ENCODE data around the gene TARS2. TPM values are rescaled to one million over a fixed set of nuclear protein-coding genes. Genes with fewer than 3 reads are reported as not detected.

The TARS2 gene
- total and polyA plus RNA-seq, 2 of the 13 experiments (the other 11 are each of a cell fraction or from before 2014, with no cell fraction given): 21.3 to 22.8 TPM

GRCh38 chr1:150515328-150516049 lies 28.3 kb downstream of the TARS2 start, which contains the start of gene FALEC (continued):
- TF ChIP-seq NR3C1 (CRISPR knock-in tag; IDR thresholded peaks at IDR 0.05) (no peak), ZNF430 (CRISPR knock-in tag; IDR thresholded peaks at IDR 0.05) (peak; percentile 79), ERF (CRISPR knock-in tag; IDR thresholded peaks at IDR 0.05) (no peak), NAIF1 (CRISPR knock-in tag; IDR thresholded peaks at IDR 0.05; ENCODE audit: borderline replicate concordance) (peak; percentile 27; the same call in 1 of the 2 replicates), ATF1 (CRISPR knock-in tag; IDR thresholded peaks at IDR 0.05) (no peak), RAD51 (IDR thresholded peaks at IDR 0.05; ENCODE audit: borderline replicate concordance) (no peak), FOXO1 (CRISPR knock-in tag; IDR thresholded peaks at IDR 0.05) (0 out of 2 replicates have a peak, but pooled peaks have one; percentile 9), ZBTB44 (CRISPR knock-in tag; IDR thresholded peaks at IDR 0.05) (no peak), ZNF605 (CRISPR knock-in tag; IDR thresholded peaks at IDR 0.05) (peak; percentile 80), BRCA1 (CRISPR knock-in tag; IDR thresholded peaks at IDR 0.05) (no peak), FOXP1 (IDR thresholded peaks at IDR 0.05) (no peak), FOXP1 (CRISPR knock-in tag; IDR thresholded peaks at IDR 0.05) (no peak), NR0B2 (CRISPR knock-in tag; IDR thresholded peaks at IDR 0.05) (peak; percentile 30), ELF4 (CRISPR knock-in tag; IDR thresholded peaks at IDR 0.05; ENCODE audit: borderline replicate concordance) (no peak), SRY (CRISPR knock-in tag; IDR thresholded peaks at IDR 0.05) (0 out of 2 replicates have a peak, but pooled peaks have one; percentile 31), ZNF709 (CRISPR knock-in tag; IDR thresholded peaks at IDR 0.05) (no peak), NFE2L1 (CRISPR knock-in tag; IDR thresholded peaks at IDR 0.05; ENCODE audit: borderline replicate concordance) (no peak), THAP11 (CRISPR knock-in tag; IDR thresholded peaks at IDR 0.05) (peak; percentile 51; the same call in 1 of the 2 replicates), NFRKB (IDR thresholded peaks at IDR 0.05) (no peak), XRCC5 (optimal IDR thresholded peaks at IDR 0.05; ENCODE audit: low read length) (peak; percentile 22), ZBTB10 (CRISPR knock-in tag; IDR thresholded peaks at IDR 0.05; ENCODE audit: borderline replicate concordance) (peak; percentile 22; the same call in 1 of the 2 replicates), ZNF24 (IDR thresholded peaks at IDR 0.05) (no peak), SOX5 (CRISPR knock-in tag; IDR thresholded peaks at IDR 0.05; ENCODE audit: borderline replicate concordance) (0 out of 2 replicates have a peak, but pooled peaks have one; percentile 24), ASH2L (IDR thresholded peaks at IDR 0.05; ENCODE audit: insufficient read length, low read depth, low read length) (no peak), ZSCAN31 (CRISPR knock-in tag; IDR thresholded peaks at IDR 0.05; ENCODE audit: low read depth) (no peak; the same call in none of the 2 replicates), ZNF615 (CRISPR knock-in tag; IDR thresholded peaks at IDR 0.05; ENCODE audit: borderline replicate concordance) (no peak), FOXA1 (IDR thresholded peaks at IDR 0.05) (no peak), FOXA1 (CRISPR knock-in tag; IDR thresholded peaks at IDR 0.05) (no peak), ZIK1 (CRISPR knock-in tag; IDR thresholded peaks at IDR 0.05; ENCODE audit: borderline replicate concordance, low read depth) (no peak), GLI4 (CRISPR knock-in tag; IDR thresholded peaks at IDR 0.05; ENCODE audit: borderline replicate concordance) (no peak)
